T-cell (primary cell): ENCODE data around the gene OSBPL5. TPM values are rescaled to one million over a fixed set of nuclear protein-coding genes. Genes with fewer than 3 reads are reported as not detected.

Experiments
- ATAC-seq, 4 experiments: fragments of 200-7000 bp in 3 of 4; fragments of 150-1000 bp in 1 of 4; cut with Tn5 transposase; replicated peaks in 1 of 4; 1 replicate in 3 of 4; 2 replicates in 1 of 4; pipeline ENCODE4 v1.10.0; 2021; ENCODE audit warnings: moderate library complexity in 3 of 4, mild to moderate bottlenecking in 2 of 4, moderate number of reproducible peaks in 1 of 4
- CTCF ChIA-PET, 2 donors: fragments of 300-600 bp; sonication (Branson Sonifier 250); formaldehyde crosslinking; loops; one replicate each; lab custom pipeline; 2022; ENCODE audit warnings: antibody characterized with exemption in 2 of 2; lab: Charles Lee
- POLR2A ChIA-PET, 2 donors: fragments of 300-600 bp; sonication (Branson Sonifier 250); formaldehyde crosslinking; loops; one replicate each; lab custom pipeline; 2022; ENCODE audit warnings: antibody characterized with exemption in 2 of 2; lab: Charles Lee
- DNase-seq, 35 experiments: peaks; one replicate each; pipeline versions ENCODE4 v3.0.0 to v3.0.0-alpha.2; 2013 to 2023
- H3K27ac ChIP-seq: one replicate; pipeline ENCODE4 v1.5.1; 2013; ENCODE audit warnings: low read length
- H3K27me3 ChIP-seq, 2 experiments: replicated peaks in 1 of 2; 1 replicate in 1 of 2; 2 replicates in 1 of 2; pipeline versions ENCODE4 v1.6.1 to v1.7.0; 2013; ENCODE audit warnings: low read length in 1 of 2, mixed read lengths in 1 of 2; ENCODE audit not compliant: control insufficient read depth in 2 of 2, insufficient read depth in 2 of 2; ENCODE audit errors: extremely low read depth in 1 of 2
- H3K36me3 ChIP-seq, 2 donors: 1 replicate in 1 of 2; 2 replicates in 1 of 2; pipeline versions ENCODE4 v1.6.1 to v1.7.0; 2013; ENCODE audit warnings: low read length in 1 of 2; ENCODE audit not compliant: control insufficient read depth in 2 of 2, insufficient read depth in 1 of 2; ENCODE audit errors: extremely low read depth in 1 of 2
- H3K4me1 ChIP-seq, 2 experiments: 1 replicate in 1 of 2; 2 replicates in 1 of 2; pipeline versions ENCODE4 v1.6.1 to v1.7.0; 2013; ENCODE audit warnings: low read length in 2 of 2, mixed read lengths in 1 of 2; ENCODE audit not compliant: insufficient read depth in 2 of 2, control insufficient read depth in 1 of 2; ENCODE audit errors: extremely low read depth in 1 of 2
- H3K4me3 ChIP-seq, 2 donors: 1 replicate in 1 of 2; 2 replicates in 1 of 2; pipeline versions ENCODE4 v1.5.1 to v1.7.0; 2013; ENCODE audit warnings: mild to moderate bottlenecking in 2 of 2, low read length in 1 of 2, moderate library complexity in 1 of 2; ENCODE audit not compliant: control insufficient read depth in 1 of 2; ENCODE audit errors: extremely low read depth in 1 of 2
- H3K9me3 ChIP-seq: 2 replicates; pipeline ENCODE4 v1.7.0; 2013
- H3K27ac Mint-ChIP-seq, 2 donors: one replicate each; pipeline ENCODE4 v1.8.0; 2020 to 2021; ENCODE audit warnings: mild to moderate bottlenecking in 2 of 2, mixed read lengths in 2 of 2
- H3K27me3 Mint-ChIP-seq, 2 donors: one replicate each; pipeline ENCODE4 v1.8.0; 2021 to 2022; ENCODE audit warnings: mixed read lengths in 2 of 2
- H3K36me3 Mint-ChIP-seq: one replicate; pipeline ENCODE4 v1.8.0; 2021; ENCODE audit warnings: mixed read lengths
- H3K4me1 Mint-ChIP-seq, 3 donors: one replicate each; pipeline ENCODE4 v1.8.0; 2020 to 2022; ENCODE audit warnings: mixed read lengths in 3 of 3, mild to moderate bottlenecking in 1 of 3
- H3K4me3 Mint-ChIP-seq, 3 donors: one replicate each; pipeline ENCODE4 v1.8.0; 2020 to 2022; ENCODE audit warnings: mild to moderate bottlenecking in 3 of 3, mixed read lengths in 3 of 3, moderate library complexity in 3 of 3
- H3K9me3 Mint-ChIP-seq, 3 donors: one replicate each; pipeline ENCODE4 v1.8.0; 2020 to 2022; ENCODE audit warnings: mixed read lengths in 3 of 3
- WGBS: methylation state at CpG from one replicate; pipeline ENCODE4 v1.1.5; 2013; ENCODE audit warnings: missing lambda C conversion rate; ENCODE audit not compliant: insufficient coverage; 5-methylcytosine and 5-hydroxymethylcytosine counted together
- total RNA-seq, 35 experiments: library from RNA in 6 of 35; stranded (reverse) in 6 of 35; fragments of 120-200 nt in 1 of 35; gene quantifications; one replicate each; pipeline versions ENCODE4 v1.2.1 to v1.2.4 and lab custom pipeline; 2013 to 2026

The OSBPL5 gene
- total RNA-seq, 5 donors from 2014 or later (not counting 1 experiment from before 2014, with no cell fraction given): 11.2 to 41.5 (median 20.9) TPM

GRCh38 chr11:3176487-3176886 lies 11.4 kb upstream of the OSBPL5 start:
- Histone ChIP-seq H3K9me3 (no peaks in the 10 kb centered on the region), H3K27ac (no peak overlapping the region), H3K27me3 (peaks cover 0 to 24% of the 10 kb centered on the region in 2 experiments), H3K4me3 (no peak overlapping the region), H3K4me1 (peaks cover 4 to 11% of the 10 kb centered on the region in 2 experiments), H3K36me3 (no peaks in the 10 kb centered on the region)
- Mint-ChIP-seq H3K4me1 (peaks cover 0 to 5% (median 5%) of the 10 kb centered on the region in 3 donors), H3K27ac (no peak overlapping the region), H3K4me3 (no peak overlapping the region), H3K9me3 (peaks cover 6 to 19% (median 16%) of the 10 kb centered on the region in 3 donors), H3K27me3 (peaks cover 5 to 19% of the 10 kb centered on the region in 2 donors), H3K36me3 (no peaks in the 10 kb centered on the region)
- DNase-seq (no peak), ATAC-seq (no peak)
- ChIA-PET POLR2A (no interaction called here), CTCF (no interaction called here)

GRCh38 chr11:3175194-3175593 lies 10.1 kb upstream of the OSBPL5 start:
- Histone ChIP-seq H3K36me3 (no peaks in the 10 kb centered on the region), H3K27ac (no peak overlapping the region), H3K9me3 (no peaks in the 10 kb centered on the region), H3K4me3 (no peak overlapping the region), H3K27me3 (peaks cover 0 to 33% of the 10 kb centered on the region in 2 experiments), H3K4me1 (peaks cover 10 to 24% of the 10 kb centered on the region in 2 experiments)
- H3K27me3 Mint-ChIP-seq: peaks cover 5 to 20% of the 10 kb centered on the region in 2 donors
- H3K4me1 Mint-ChIP-seq: peaks cover under 1 to 10% (median 6%) of the 10 kb centered on the region in 3 donors
- ATAC-seq (no peak), DNase-seq (no peak)
- no peak overlapping the region for H3K4me3 Mint-ChIP-seq
- H3K27ac Mint-ChIP-seq: no peak overlapping the region
- peaks cover 6 to 19% (median 16%) of the 10 kb centered on the region in 3 donors for H3K9me3 Mint-ChIP-seq
- CTCF ChIA-PET: no interaction called here
- H3K36me3 Mint-ChIP-seq: no peaks in the 10 kb centered on the region
- POLR2A ChIA-PET: no interaction called here

- ATAC-seq (no peak), DNase-seq (no peak)
- Mint-ChIP-seq H3K36me3 (no peaks in the 10 kb centered on the region), H3K4me1 (peaks cover 7 to 16% (median 13%) of the 10 kb centered on the region in 3 donors), H3K9me3 (peaks cover 6 to 19% (median 16%) of the 10 kb centered on the region in 3 donors), H3K27me3 (peaks cover 9 to 26% of the 10 kb centered on the region in 2 donors), H3K4me3 (no peak overlapping the region), H3K27ac (no peak overlapping the region)
- ChIA-PET CTCF (no interaction called here), POLR2A (no interaction called here)
- H3K9me3 ChIP-seq: no peaks in the 10 kb centered on the region
- H3K4me3 ChIP-seq: no peak overlapping the region
- H3K27ac ChIP-seq: no peak overlapping the region
- H3K4me1 ChIP-seq: peaks cover 11 to 32% of the 10 kb centered on the region in 2 experiments
- peaks cover 0 to 42% of the 10 kb centered on the region in 2 experiments for H3K27me3 ChIP-seq
- H3K36me3 ChIP-seq: no peaks in the 10 kb centered on the region
- 96% methylated on average over 3 of the region's 3 CpGs for WGBS
These were observed 9.3 kb upstream of the OSBPL5 start for GRCh38 chr11:3174387-3174786.

GRCh38 chr11:3173795-3174194 lies 8.7 kb upstream of the OSBPL5 start:
- POLR2A ChIA-PET: no interaction called here

GRCh38 chr11:3171931-3172560 lies 6.9 kb upstream of the OSBPL5 start:
- H3K4me3 Mint-ChIP-seq: peak overlapping the region in 1 of 3 donors; percentile 73
- DNase-seq: no peak
- H3K27ac Mint-ChIP-seq: no peak overlapping the region

More at GRCh38 chr11:3173795-3174194, 8.7 kb upstream of the OSBPL5 start:
- 100% methylated on average over 2 of the region's 2 CpGs for WGBS
- ATAC-seq: no peak
- DNase-seq: no peak
- Mint-ChIP-seq H3K4me3 (no peak overlapping the region), H3K36me3 (no peaks in the 10 kb centered on the region), H3K27ac (no peak overlapping the region), H3K4me1 (peaks cover 11 to 21% (median 18%) of the 10 kb centered on the region in 3 donors), H3K27me3 (peaks cover 9 to 32% of the 10 kb centered on the region in 2 donors), H3K9me3 (peaks cover 6 to 19% (median 16%) of the 10 kb centered on the region in 3 donors)
- Histone ChIP-seq H3K4me3 (no peak overlapping the region), H3K4me1 (peaks cover 14 to 38% of the 10 kb centered on the region in 2 experiments), H3K36me3 (no peaks in the 10 kb centered on the region), H3K9me3 (no peaks in the 10 kb centered on the region), H3K27ac (no peak overlapping the region), H3K27me3 (peaks cover 0 to 47% of the 10 kb centered on the region in 2 experiments)
- CTCF ChIA-PET: no interaction called here

GRCh38 chr11:3170756-3171650 lies 5.9 kb upstream of the OSBPL5 start:
- Histone ChIP-seq H3K36me3 (no peaks in the 10 kb centered on the region), H3K9me3 (no peaks in the 10 kb centered on the region), H3K27me3 (peaks cover 0 to 73% of the 10 kb centered on the region in 2 experiments), H3K4me3 (no peak overlapping the region), H3K4me1 (peaks cover 14 to 44% of the 10 kb centered on the region in 2 experiments), H3K27ac (no peak overlapping the region)
- no peaks in the 10 kb centered on the region for H3K36me3 Mint-ChIP-seq
- H3K4me1 Mint-ChIP-seq: peaks cover 11 to 21% (median 19%) of the 10 kb centered on the region in 3 donors
- DNase-seq: peak in 1 of 35 experiments; percentile 32
- 61% methylated on average over 16 of the region's 24 CpGs for WGBS
- H3K27ac Mint-ChIP-seq: peak overlapping the region in 1 of 2 donors; percentile 64
- peaks cover 9 to 44% of the 10 kb centered on the region in 2 donors for H3K27me3 Mint-ChIP-seq
- H3K9me3 Mint-ChIP-seq: peaks cover 5 to 7% (median 6%) of the 10 kb centered on the region in 3 donors
- ChIA-PET POLR2A (no interaction called here), CTCF (no interaction called here)
- H3K4me3 Mint-ChIP-seq: peak overlapping the region in 1 of 3 donors; percentile 73
- ATAC-seq: peak; percentile 31 to 52 (median 48)

More at GRCh38 chr11:3171931-3172560, 6.9 kb upstream of the OSBPL5 start:
- Mint-ChIP-seq H3K9me3 (peaks cover 6 to 16% (median 13%) of the 10 kb centered on the region in 3 donors), H3K4me1 (peaks cover 11 to 21% (median 18%) of the 10 kb centered on the region in 3 donors), H3K36me3 (no peaks in the 10 kb centered on the region), H3K27me3 (peaks cover 9 to 38% of the 10 kb centered on the region in 2 donors)
- H3K36me3 ChIP-seq: no peaks in the 10 kb centered on the region
- H3K27me3 ChIP-seq: peaks cover 0 to 65% of the 10 kb centered on the region in 2 experiments
- ATAC-seq: no peak
- H3K27ac ChIP-seq: no peak overlapping the region
- 81% methylated on average over 11 of the region's 12 CpGs for WGBS
- ChIA-PET POLR2A (no interaction called here), CTCF (no interaction called here)
- no peaks in the 10 kb centered on the region for H3K9me3 ChIP-seq
- H3K4me1 ChIP-seq: peaks cover 14 to 38% of the 10 kb centered on the region in 2 experiments
- no peak overlapping the region for H3K4me3 ChIP-seq
